Measurements from ENCODE around the gene UFD1. TPM values are rescaled to one million over a fixed set of nuclear protein-coding genes. Genes with fewer than 3 reads are reported as not detected.

Gene UFD1
- total and polyA plus RNA-seq, 2 donors, result 47.8 to 130 TPM

DNA sequence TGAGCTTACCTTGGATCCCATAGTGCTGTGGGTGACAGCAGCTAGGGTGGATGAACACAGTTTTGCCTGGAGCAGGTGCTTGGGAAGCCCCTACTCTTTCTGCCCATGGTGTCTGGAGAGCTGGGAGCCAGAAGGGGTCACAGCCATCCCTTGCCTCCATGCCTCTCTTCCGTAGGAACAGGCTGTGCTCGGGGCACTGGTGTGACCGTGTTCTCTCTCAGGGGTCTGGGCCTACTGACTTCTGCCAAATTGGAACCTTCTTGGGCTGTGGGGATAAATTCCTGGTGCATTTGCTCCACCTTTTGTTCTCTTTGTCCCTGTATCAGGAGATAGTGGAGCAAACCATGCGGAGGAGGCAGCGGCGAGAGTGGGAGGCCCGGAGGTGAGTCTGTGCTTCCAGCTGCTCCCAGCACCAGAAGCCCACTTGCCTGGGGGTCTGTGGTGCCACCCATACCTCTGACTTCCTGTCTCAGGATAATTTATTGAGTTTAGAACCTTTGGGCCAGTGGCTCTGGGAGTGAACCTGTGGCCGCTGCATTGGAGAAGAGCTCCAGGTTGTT, 15.1 kb upstream of the UFD1 start:
- Histone ChIP-seq H3K27ac (ENCODE audit: low read depth in 1 of 2, low read length in 1 of 2) (no peak overlapping the region), H3K4me3 (ENCODE audit: low read length in 2 of 2) (no peak overlapping the region), H3K36me3 (ENCODE audit: control insufficient read depth in 2 of 2, insufficient read depth in 2 of 2, low read length in 1 of 2) (peaks cover 31 to 44% of the 10 kb centered on the region in 2 donors), H3K27me3 (ENCODE audit: control insufficient read depth in 2 of 2, insufficient read depth in 1 of 2, low read length in 1 of 2) (no peaks in the 10 kb centered on the region), H3K9me3 (ENCODE audit: control insufficient read depth in 2 of 2, insufficient read depth in 1 of 2, low read length in 1 of 2) (no peaks in the 10 kb centered on the region), H3K4me1 (ENCODE audit: control insufficient read depth in 2 of 2, insufficient read depth in 2 of 2, low read length in 2 of 2) (no peaks in the 10 kb centered on the region)
- DNase-seq (ENCODE audit: low read depth in 6 of 9, low spot score in 9 of 9), result no peak
- 97% methylated on average over 8 of the region's 8 CpGs for WGBS

DNA sequence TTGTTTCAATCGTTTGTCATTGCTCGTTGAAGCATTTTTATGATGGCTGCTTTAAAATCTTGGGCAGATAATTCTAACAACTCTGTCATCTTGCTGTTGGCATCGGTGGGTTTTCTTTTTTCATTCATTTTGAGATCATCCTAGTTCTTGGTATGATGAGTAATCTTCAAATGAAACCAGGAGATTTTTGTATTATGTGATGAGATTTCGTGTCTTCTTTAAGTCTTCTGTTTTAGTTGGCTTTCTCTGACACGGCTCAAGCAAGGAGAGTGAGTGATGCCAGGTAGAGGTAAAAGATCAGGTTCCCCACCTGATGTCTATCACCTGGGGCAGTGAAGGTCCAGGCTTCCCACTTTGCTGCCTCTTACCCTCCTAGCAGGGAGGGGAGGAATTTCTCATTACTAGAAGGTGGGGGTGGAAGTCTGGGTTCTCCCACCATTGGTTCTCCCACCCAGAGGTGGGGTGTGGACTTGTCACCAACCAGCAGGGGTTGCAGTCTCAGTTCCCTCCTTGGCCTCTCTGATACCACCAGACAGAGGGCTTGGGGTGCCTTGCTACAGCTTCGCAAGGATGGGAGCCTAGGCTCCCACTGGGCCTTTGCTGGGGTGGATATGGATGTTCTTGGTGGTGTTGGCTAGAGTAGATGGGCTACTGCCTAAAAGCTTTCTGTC, 13.6 kb upstream of the UFD1 start:
- no peak overlapping the region for H3K27ac ChIP-seq (ENCODE audit: low read depth in 1 of 2, low read length in 1 of 2)

DNA sequence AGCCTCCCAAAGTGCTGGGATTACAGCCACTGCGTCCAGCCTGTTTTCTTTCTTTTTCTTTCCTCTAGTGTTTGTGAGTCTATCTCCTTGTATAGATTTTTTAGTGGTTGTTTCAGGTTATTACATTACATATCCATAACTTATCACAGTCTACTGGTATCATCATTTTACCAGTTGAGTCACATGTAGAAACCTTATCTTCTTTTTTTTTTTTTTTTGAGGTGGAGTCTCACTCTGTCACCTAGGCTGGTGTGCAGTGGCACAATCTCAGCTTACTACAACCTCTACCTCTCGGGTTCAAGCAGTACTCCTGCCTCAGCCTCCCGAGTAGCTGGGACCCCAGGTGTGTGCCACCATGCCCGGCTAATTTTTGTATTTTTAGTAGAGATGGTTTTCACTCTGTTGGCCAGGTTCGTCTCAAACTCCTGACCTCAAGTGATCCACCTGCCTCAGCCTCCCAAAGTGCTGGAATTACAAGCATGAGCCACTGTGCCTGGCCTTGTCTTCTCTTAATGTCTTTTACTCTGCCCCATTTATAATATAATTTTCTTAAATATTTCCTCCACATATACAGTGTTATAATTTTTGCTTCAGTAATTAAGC, 11.7 kb upstream of the UFD1 start:
- Histone ChIP-seq H3K9me3 (ENCODE audit: control insufficient read depth in 2 of 2, insufficient read depth in 1 of 2, low read length in 1 of 2) (no peaks in the 10 kb centered on the region), H3K27ac (ENCODE audit: low read depth in 1 of 2, low read length in 1 of 2) (no peak overlapping the region), H3K4me3 (ENCODE audit: low read length in 2 of 2) (no peak overlapping the region), H3K4me1 (ENCODE audit: control insufficient read depth in 2 of 2, insufficient read depth in 2 of 2, low read length in 2 of 2) (no peaks in the 10 kb centered on the region), H3K27me3 (ENCODE audit: control insufficient read depth in 2 of 2, insufficient read depth in 1 of 2, low read length in 1 of 2) (no peaks in the 10 kb centered on the region), H3K36me3 (ENCODE audit: control insufficient read depth in 2 of 2, insufficient read depth in 2 of 2, low read length in 1 of 2) (peaks cover 11 to 34% of the 10 kb centered on the region in 2 donors)
- no peak for DNase-seq (ENCODE audit: low read depth in 6 of 9, low spot score in 9 of 9)
- 98% methylated on average over 5 of the region's 5 CpGs for WGBS

More for the DNA sequence above, 13.6 kb upstream of the UFD1 start:
- no peak for DNase-seq (ENCODE audit: low read depth in 6 of 9, low spot score in 9 of 9)
- peaks cover 23 to 45% of the 10 kb centered on the region in 2 donors for H3K36me3 ChIP-seq (ENCODE audit: control insufficient read depth in 2 of 2, insufficient read depth in 2 of 2, low read length in 1 of 2)
- no peak overlapping the region for H3K4me3 ChIP-seq (ENCODE audit: low read length in 2 of 2)
- WGBS, result 96% methylated on average over 6 of the region's 6 CpGs
- no peaks in the 10 kb centered on the region for H3K4me1 ChIP-seq (ENCODE audit: control insufficient read depth in 2 of 2, insufficient read depth in 2 of 2, low read length in 2 of 2)
- H3K27me3 ChIP-seq (ENCODE audit: control insufficient read depth in 2 of 2, insufficient read depth in 1 of 2, low read length in 1 of 2), result no peaks in the 10 kb centered on the region
- H3K9me3 ChIP-seq (ENCODE audit: control insufficient read depth in 2 of 2, insufficient read depth in 1 of 2, low read length in 1 of 2), result no peaks in the 10 kb centered on the region

DNA sequence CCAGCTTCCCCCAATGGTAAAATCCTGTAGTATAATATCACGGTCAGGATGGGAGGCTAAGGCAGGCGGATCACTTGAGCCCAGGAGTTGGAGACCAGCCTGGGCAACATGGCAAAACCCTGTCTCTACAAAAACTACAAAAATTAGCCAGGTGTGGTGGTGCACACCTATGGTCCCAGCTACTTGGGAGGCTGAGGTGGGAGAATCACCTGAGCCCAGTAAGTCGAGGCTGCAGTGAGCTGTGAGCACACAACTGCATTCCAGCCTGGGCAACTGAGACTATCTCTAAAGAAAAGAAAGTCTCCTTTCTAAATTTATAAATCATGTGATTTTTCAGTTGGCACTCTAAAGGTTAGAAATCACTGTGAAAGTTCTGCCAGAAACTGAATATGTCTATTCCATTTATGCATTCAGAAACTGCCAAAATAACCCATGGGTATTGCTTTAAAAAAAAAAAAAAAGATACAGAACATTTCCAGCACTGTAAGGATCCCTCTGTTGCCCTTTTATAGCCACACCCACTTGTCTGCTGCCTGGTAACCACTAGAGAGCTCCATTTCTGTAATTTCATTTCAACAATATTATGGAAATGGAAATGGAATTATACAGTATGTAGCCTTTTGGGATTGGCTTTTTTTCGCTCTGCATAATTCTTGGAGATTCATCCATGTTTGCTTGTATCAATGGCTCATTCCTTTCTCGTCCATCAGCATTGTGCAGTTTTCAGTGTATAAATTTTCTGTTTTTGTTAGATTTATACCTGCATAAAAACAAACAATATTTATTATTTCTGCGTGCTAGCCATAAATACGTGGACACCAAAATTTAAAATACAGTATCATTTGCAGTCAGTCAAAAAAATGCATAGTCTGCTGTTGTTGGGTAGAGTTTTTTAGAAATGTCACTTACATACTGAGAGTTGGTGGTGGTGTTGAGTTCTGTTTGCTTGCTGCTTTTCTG, 10.2 kb upstream of the UFD1 start:
- Histone ChIP-seq H3K27ac (ENCODE audit: low read depth in 1 of 2, low read length in 1 of 2) (no peak overlapping the region), H3K36me3 (ENCODE audit: control insufficient read depth in 2 of 2, insufficient read depth in 2 of 2, low read length in 1 of 2) (peaks cover 13 to 38% of the 10 kb centered on the region in 2 donors), H3K27me3 (ENCODE audit: control insufficient read depth in 2 of 2, insufficient read depth in 1 of 2, low read length in 1 of 2) (no peaks in the 10 kb centered on the region), H3K9me3 (ENCODE audit: control insufficient read depth in 2 of 2, insufficient read depth in 1 of 2, low read length in 1 of 2) (no peaks in the 10 kb centered on the region), H3K4me1 (ENCODE audit: control insufficient read depth in 2 of 2, insufficient read depth in 2 of 2, low read length in 2 of 2) (no peaks in the 10 kb centered on the region), H3K4me3 (ENCODE audit: low read length in 2 of 2) (no peak overlapping the region)
- 98% methylated on average over 7 of the region's 7 CpGs for WGBS
- no peak for DNase-seq (ENCODE audit: low read depth in 6 of 9, low spot score in 9 of 9)

DNA sequence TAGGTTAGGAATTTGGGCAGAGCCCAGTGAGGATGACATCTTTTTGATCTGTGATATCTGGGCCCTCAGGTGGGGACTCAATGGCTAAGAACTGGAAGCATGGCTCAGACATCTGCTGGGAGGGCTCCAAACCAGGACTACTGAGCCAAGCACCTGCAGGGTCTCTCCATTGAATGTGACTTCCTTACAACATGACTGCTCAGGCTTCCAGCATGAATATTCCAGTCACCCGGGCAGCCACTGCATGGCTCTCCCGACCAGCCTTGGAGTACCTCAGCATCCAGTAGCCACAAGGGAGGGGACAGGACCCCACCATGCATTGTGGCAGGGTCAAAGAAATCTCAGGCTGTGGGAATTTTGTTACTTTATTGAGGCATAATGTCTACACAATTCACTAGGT, 9.3 kb upstream of the UFD1 start:
- no peaks in the 10 kb centered on the region for H3K27me3 ChIP-seq (ENCODE audit: control insufficient read depth in 2 of 2, insufficient read depth in 1 of 2, low read length in 1 of 2)
- 99% methylated on average over 2 of the region's 2 CpGs for WGBS
- H3K4me3 ChIP-seq (ENCODE audit: low read length in 2 of 2), result no peak overlapping the region
- DNase-seq (ENCODE audit: low read depth in 6 of 9, low spot score in 9 of 9), result no peak
- peaks cover 12 to 41% of the 10 kb centered on the region in 2 donors for H3K36me3 ChIP-seq (ENCODE audit: control insufficient read depth in 2 of 2, insufficient read depth in 2 of 2, low read length in 1 of 2)
- H3K27ac ChIP-seq (ENCODE audit: low read depth in 1 of 2, low read length in 1 of 2), result no peak overlapping the region
- no peaks in the 10 kb centered on the region for H3K4me1 ChIP-seq (ENCODE audit: control insufficient read depth in 2 of 2, insufficient read depth in 2 of 2, low read length in 2 of 2)
- no peaks in the 10 kb centered on the region for H3K9me3 ChIP-seq (ENCODE audit: control insufficient read depth in 2 of 2, insufficient read depth in 1 of 2, low read length in 1 of 2)

DNA sequence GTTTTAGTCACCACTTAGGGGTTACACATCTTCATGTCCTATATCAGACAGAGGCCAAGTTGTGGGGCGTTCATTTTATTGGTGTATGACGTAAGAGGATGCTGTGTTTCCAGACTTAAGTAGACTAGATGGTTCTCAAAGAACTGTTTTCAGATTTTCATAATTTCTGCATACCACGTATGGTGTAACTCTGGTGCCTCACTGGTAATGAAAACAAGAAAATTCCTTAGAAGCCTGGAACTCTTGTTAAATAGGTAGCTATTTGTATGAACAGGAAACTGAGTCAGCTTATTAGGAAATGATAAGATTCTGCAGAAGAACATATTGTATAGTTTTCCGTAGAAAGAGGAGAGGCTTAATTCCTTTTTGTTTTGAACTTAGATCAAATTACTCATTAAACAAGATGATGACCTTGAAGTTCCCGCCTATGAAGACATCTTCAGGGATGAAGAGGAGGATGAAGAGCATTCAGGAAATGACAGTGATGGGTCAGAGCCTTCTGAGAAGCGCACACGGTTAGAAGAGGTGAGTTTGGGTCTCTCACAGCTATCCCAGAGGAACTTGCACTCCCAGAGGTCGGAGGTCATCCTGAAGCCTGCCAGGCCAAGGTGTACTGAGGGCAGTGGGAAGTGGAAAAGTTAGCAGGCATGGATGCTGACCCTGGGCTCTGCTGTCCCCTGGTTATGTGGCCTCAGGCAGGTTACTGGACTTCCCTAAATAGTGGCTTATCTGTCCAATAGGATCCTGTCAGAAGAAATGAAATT, 4.7 kb upstream of the UFD1 start:
- no peak overlapping the region for H3K27ac ChIP-seq (ENCODE audit: low read depth in 1 of 2, low read length in 1 of 2)
- peaks cover 7 to 9% of the 10 kb centered on the region in 2 donors for H3K4me1 ChIP-seq (ENCODE audit: control insufficient read depth in 2 of 2, insufficient read depth in 2 of 2, low read length in 2 of 2)
- H3K9me3 ChIP-seq (ENCODE audit: control insufficient read depth in 2 of 2, insufficient read depth in 1 of 2, low read length in 1 of 2), result no peaks in the 10 kb centered on the region
- 92% methylated on average over 8 of the region's 8 CpGs for WGBS
- no peaks in the 10 kb centered on the region for H3K27me3 ChIP-seq (ENCODE audit: control insufficient read depth in 2 of 2, insufficient read depth in 1 of 2, low read length in 1 of 2)
- no peak overlapping the region for H3K4me3 ChIP-seq (ENCODE audit: low read length in 2 of 2)
- H3K36me3 ChIP-seq (ENCODE audit: control insufficient read depth in 2 of 2, insufficient read depth in 2 of 2, low read length in 1 of 2), result peaks cover 12 to 39% of the 10 kb centered on the region in 2 donors
- DNase-seq (ENCODE audit: low read depth in 6 of 9, low spot score in 9 of 9), result no peak

DNA sequence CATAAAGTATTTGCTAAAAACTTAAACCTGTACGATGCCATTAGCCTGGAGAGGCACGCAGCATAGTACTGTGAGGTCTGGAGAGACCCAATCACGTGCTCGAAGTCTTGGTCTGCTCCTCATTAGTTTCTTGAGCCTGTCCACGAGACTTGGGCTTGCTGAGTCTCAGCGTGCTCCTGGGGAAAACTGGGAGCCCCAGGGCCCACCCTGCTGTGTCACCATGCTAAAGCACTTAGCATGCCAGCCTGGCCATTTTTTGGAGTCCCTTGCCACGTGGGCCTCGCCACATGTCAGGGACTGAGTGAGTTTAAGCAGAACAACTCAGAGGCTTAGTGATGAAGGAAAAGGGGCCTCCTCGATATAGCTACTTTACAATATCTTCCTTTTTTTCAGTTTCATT, 3.3 kb upstream of the UFD1 start:
- H3K27me3 ChIP-seq (ENCODE audit: control insufficient read depth in 2 of 2, insufficient read depth in 1 of 2, low read length in 1 of 2), result no peaks in the 10 kb centered on the region
- H3K9me3 ChIP-seq (ENCODE audit: control insufficient read depth in 2 of 2, insufficient read depth in 1 of 2, low read length in 1 of 2), result no peaks in the 10 kb centered on the region
- peaks cover 12 to 15% of the 10 kb centered on the region in 2 donors for H3K4me1 ChIP-seq (ENCODE audit: control insufficient read depth in 2 of 2, insufficient read depth in 2 of 2, low read length in 2 of 2)
- 97% methylated on average over 9 of the region's 9 CpGs for WGBS
- DNase-seq (ENCODE audit: low read depth in 6 of 9, low spot score in 9 of 9), result no peak
- H3K36me3 ChIP-seq (ENCODE audit: control insufficient read depth in 2 of 2, insufficient read depth in 2 of 2, low read length in 1 of 2), result peaks cover 12 to 35% of the 10 kb centered on the region in 2 donors
- no peak overlapping the region for H3K4me3 ChIP-seq (ENCODE audit: low read length in 2 of 2)
- no peak overlapping the region for H3K27ac ChIP-seq (ENCODE audit: low read depth in 1 of 2, low read length in 1 of 2)

DNA sequence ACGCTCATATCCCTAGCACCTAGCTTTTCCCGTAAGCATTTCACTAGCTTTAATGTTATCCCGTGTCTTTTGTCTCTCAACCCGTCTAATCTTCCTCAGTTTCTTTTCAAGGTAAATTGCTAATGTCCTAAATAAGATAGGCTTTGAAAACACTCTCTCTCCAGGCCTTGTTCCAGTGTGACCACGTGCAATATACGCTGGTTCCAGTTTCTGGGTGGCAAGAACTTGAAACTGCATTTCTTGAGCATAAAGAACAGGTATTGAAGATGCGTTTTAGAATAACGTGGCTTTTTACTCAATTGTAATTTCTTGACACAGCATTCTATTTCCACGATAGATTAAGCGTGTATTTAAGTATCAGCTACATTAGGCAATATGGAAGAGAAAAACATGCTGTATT, 1.8 kb upstream of the UFD1 start:
- 88% methylated on average over 10 of the region's 10 CpGs for WGBS
- H3K27me3 ChIP-seq (ENCODE audit: control insufficient read depth in 2 of 2, insufficient read depth in 1 of 2, low read length in 1 of 2), result no peaks in the 10 kb centered on the region
- no peak overlapping the region for H3K27ac ChIP-seq (ENCODE audit: low read depth in 1 of 2, low read length in 1 of 2)
- peaks cover 12 to 15% of the 10 kb centered on the region in 2 donors for H3K4me1 ChIP-seq (ENCODE audit: control insufficient read depth in 2 of 2, insufficient read depth in 2 of 2, low read length in 2 of 2)
- peak overlapping the region in 1 of 2 donors; percentile 78 for H3K4me3 ChIP-seq (ENCODE audit: low read length in 2 of 2)
- no peak for DNase-seq (ENCODE audit: low read depth in 6 of 9, low spot score in 9 of 9)
- H3K9me3 ChIP-seq (ENCODE audit: control insufficient read depth in 2 of 2, insufficient read depth in 1 of 2, low read length in 1 of 2), result no peaks in the 10 kb centered on the region
- peaks cover 15 to 32% of the 10 kb centered on the region in 2 donors for H3K36me3 ChIP-seq (ENCODE audit: control insufficient read depth in 2 of 2, insufficient read depth in 2 of 2, low read length in 1 of 2)

All from thymus (tissue), 11 donors.